ENCODE results near the gene COX8C. TPM values are rescaled to one million over a fixed set of nuclear protein-coding genes. Genes with fewer than 3 reads are reported as not detected.

The COX8C gene
- total and polyA plus RNA-seq, 2 of the 8 experiments (the other 6 are each of a cell fraction or from before 2014, with no cell fraction given), result not detected

GRCh38 chr14:93303659-93304058, 43.3 kb upstream of the COX8C start:
- CTCF ChIA-PET (ENCODE audit: partially characterized antibody), result no interaction called here
- FAIRE-seq (no peak), DNase-seq (ENCODE audit: low read depth in 1 of 2, low spot score in 2 of 2) (no peak)
- H3K79me2 ChIP-seq (ENCODE audit: control insufficient read depth in 1 of 2, insufficient read depth in 2 of 2, low read length in 2 of 2), result peaks cover 0 to 73% of the 10 kb centered on the region in 2 experiments; a peak in 3 of 4 replicates
- no peak overlapping the region for H3K27ac ChIP-seq (ENCODE audit: low read depth, low read length)
- H2BK12ac ChIP-seq (ENCODE audit: low read depth, low read length), result no peak overlapping the region
- no peak overlapping the region for H3K14ac ChIP-seq (ENCODE audit: insufficient read length)
- peaks cover 0 to 1% of the 10 kb centered on the region in 2 experiments for H4K20me1 ChIP-seq (replicated peaks in 1 of 2; ENCODE audit: control insufficient read depth in 1 of 2, insufficient read depth in 2 of 2, low read length in 2 of 2)
- H3K4me1 ChIP-seq (replicated peaks in 1 of 4; ENCODE audit: control insufficient read depth in 3 of 4, insufficient read depth in 4 of 4, low read length in 3 of 4), result peaks cover 0 to 10% (median 6%) of the 10 kb centered on the region in 4 experiments; a peak in 3 of 7 replicates
- H3K56ac ChIP-seq (replicated peaks; ENCODE audit: insufficient read length, low read depth, low read length), result no peak overlapping the region
- no peak overlapping the region for H3K23ac ChIP-seq (ENCODE audit: insufficient read length)
- no peak overlapping the region for H3K4me3 ChIP-seq (ENCODE audit: extremely low read depth in 1 of 4, insufficient read depth in 2 of 4, low read depth in 3 of 4, low read length in 4 of 4)
- H2BK120ac ChIP-seq (replicated peaks; ENCODE audit: low read depth, low read length), result no peak overlapping the region
- no peak overlapping the region for H2AK5ac ChIP-seq (ENCODE audit: low read depth, low read length)
- H3K23me2 ChIP-seq (ENCODE audit: low read depth, low read length), result no peaks in the 10 kb centered on the region
- WGBS, 2 experiments (ENCODE audit: extremely low coverage in 1 of 2, insufficient coverage in 1 of 2, insufficient read length in 1 of 2, insufficient replicate concordance in 2 of 2, low coverage in 1 of 2, low lambda C conversion rate in 2 of 2, missing lambda C conversion rate in 1 of 2), result 94% methylated on average over 3 of the region's 3 CpGs; no CpG with 5 or more reads in 1 of the 2 experiments
- no peak overlapping the region for H4K91ac ChIP-seq (replicated peaks; ENCODE audit: insufficient read length, low read length)
- H3K4me2 ChIP-seq (ENCODE audit: insufficient read depth in 1 of 2, low read depth in 2 of 2, low read length in 2 of 2), result no peak overlapping the region
- no peak overlapping the region for H4K5ac ChIP-seq (ENCODE audit: insufficient read length, low read depth, low read length)
- no peak overlapping the region for H2BK5ac ChIP-seq (ENCODE audit: low read depth, low read length)
- no peak overlapping the region for H2BK20ac ChIP-seq (ENCODE audit: low read length)
- no peak overlapping the region for H3K4ac ChIP-seq (replicated peaks; ENCODE audit: insufficient read length, low read depth, low read length)
- no peaks in the 10 kb centered on the region for H3K36me3 ChIP-seq (ENCODE audit: control insufficient read depth in 2 of 4, insufficient read depth in 4 of 4, low read length in 3 of 4)
- H3K18ac ChIP-seq (ENCODE audit: extremely low read depth, low read length), result no peak overlapping the region
- no peaks in the 10 kb centered on the region; the same call in 1 of the 2 replicates for H3K79me1 ChIP-seq (ENCODE audit: low read depth, low read length)
- H2BK15ac ChIP-seq (ENCODE audit: low read length), result no peak overlapping the region
- no peak overlapping the region for H4K8ac ChIP-seq (ENCODE audit: extremely low read depth, insufficient read depth, low read length)
- H3K9ac ChIP-seq (replicated peaks in 1 of 4; ENCODE audit: extremely low read depth in 1 of 4, low read depth in 3 of 4, low read length in 3 of 4), result no peak overlapping the region
- no peaks in the 10 kb centered on the region for H3K27me3 ChIP-seq (replicated peaks in 1 of 4; ENCODE audit: control insufficient read depth in 3 of 4, extremely low read depth in 1 of 4, insufficient read depth in 3 of 4, low read length in 3 of 4)
- no peak overlapping the region for H2AFZ ChIP-seq (ENCODE audit: low read length)
- POLR2A ChIA-PET (ENCODE audit: partially characterized antibody), result no interaction called here
- H3K9me3 ChIP-seq (ENCODE audit: insufficient read depth in 2 of 2, low read depth in 1 of 2, low read length in 1 of 2), result no peaks in the 10 kb centered on the region
- no peak for TF ChIP-seq CREB1 (IDR thresholded peaks at IDR 0.05)
- no peak for TF ChIP-seq GABPA (IDR thresholded peaks at IDR 0.05; ENCODE audit: borderline replicate concordance, insufficient read depth, low read length)

Measured in H1 (cell line).